Measurements from ENCODE around the gene MCEMP1.
"Not testable (repeated sequence)": the region's sequence is repeated elsewhere in the genome, so short reads cannot be mapped to it uniquely, and the experiment has no call there.

MCEMP1 gene

GRCh38 chr19:7643629-7644549 is 33.0 kb upstream of the MCEMP1 start:
- not testable (repeated sequence) for DNase-seq

GRCh38 chr19:7644550-7644877 is 32.4 kb upstream of the MCEMP1 start:
- DNase-seq = no peak

GRCh38 chr19:7645163-7645562 is 31.7 kb upstream of the MCEMP1 start:
- no peak for DNase-seq

- DNase-seq = no peak
These were observed 31.0 kb upstream of the MCEMP1 start for GRCh38 chr19:7645656-7646425.

GRCh38 chr19:7646426-7646700 is 30.5 kb upstream of the MCEMP1 start:
- no peak for DNase-seq

GRCh38 chr19:7647156-7647555 is 29.7 kb upstream of the MCEMP1 start:
- DNase-seq = no peak

- DNase-seq = no peak
These were observed 28.4 kb upstream of the MCEMP1 start for GRCh38 chr19:7648265-7649014.

- no peak for DNase-seq
These were observed 26.7 kb upstream of the MCEMP1 start for GRCh38 chr19:7650148-7650547.

GRCh38 chr19:7652061-7652641 is 24.7 kb upstream of the MCEMP1 start:
- DNase-seq = peak; percentile 72

- no peak for DNase-seq
These were observed 22.5 kb upstream of the MCEMP1 start for GRCh38 chr19:7654401-7654800.

GRCh38 chr19:7655581-7655980 is 21.3 kb upstream of the MCEMP1 start:
- no peak for DNase-seq

- DNase-seq = no peak
These were observed 19.6 kb upstream of the MCEMP1 start for GRCh38 chr19:7657131-7657751.

- DNase-seq = no peak
These were observed 18.6 kb upstream of the MCEMP1 start for GRCh38 chr19:7658219-7658686.

GRCh38 chr19:7661744-7662538 is 14.9 kb upstream of the MCEMP1 start:
- no peak for DNase-seq

- no peak for DNase-seq
These were observed 14.2 kb upstream of the MCEMP1 start for GRCh38 chr19:7662657-7663056.

GRCh38 chr19:7663706-7664105 is 13.2 kb upstream of the MCEMP1 start:
- no peak for DNase-seq

GRCh38 chr19:7665076-7665475 is 11.8 kb upstream of the MCEMP1 start:
- DNase-seq = no peak

GRCh38 chr19:7668842-7669241 is 8.0 kb upstream of the MCEMP1 start, which contains the start of gene RETN:
TSS of gene RETN (plus strand) at chr19:7669049. CDS start at chr19:7669327, 278 bp downstream.
- no peak for DNase-seq

GRCh38 chr19:7669641-7670040 is 7.2 kb upstream of the MCEMP1 start:
- no peak for DNase-seq

GRCh38 chr19:7670150-7670783 is 6.6 kb upstream of the MCEMP1 start:
- DNase-seq = no peak

- DNase-seq = no peak
These were observed 6.1 kb upstream of the MCEMP1 start for GRCh38 chr19:7670790-7671189.
